HEK293 (cell line): Measurements from ENCODE around the gene TBC1D8.

Source experiments
- CTCF ChIP-seq: fragments of 450-650 bp; formaldehyde crosslinking; IDR thresholded peaks from 2 replicates; pipeline ENCODE4 v1.5.1; 2016; ENCODE audit warnings: missing biosample characterization, missing genetic modification characterization
- ZBTB26 ChIP-seq: fragments of 450-650 bp; formaldehyde crosslinking; optimal IDR thresholded peaks from 2 replicates; pipeline ENCODE3; 2016; ENCODE audit warnings: missing biosample characterization, mild to moderate bottlenecking, missing genetic modification characterization
- ZNF121 ChIP-seq: fragments of 450-650 bp; formaldehyde crosslinking; IDR thresholded peaks from 2 replicates; pipeline ENCODE4 v1.5.1; 2016; ENCODE audit warnings: missing biosample characterization, missing genetic modification characterization
- ZNF174 ChIP-seq: fragments of 450-650 bp; formaldehyde crosslinking; IDR thresholded peaks from 2 replicates; pipeline ENCODE4 v1.5.0; 2017; ENCODE audit warnings: missing biosample characterization, mild to moderate bottlenecking, missing genetic modification characterization
- ZNF423 ChIP-seq: fragments of 450-650 bp; formaldehyde crosslinking; IDR thresholded peaks from 2 replicates; pipeline ENCODE4 v1.5.1; 2016; ENCODE audit warnings: missing biosample characterization, missing genetic modification characterization
- ZNF501 ChIP-seq: fragments of 450-650 bp; formaldehyde crosslinking; IDR thresholded peaks from 2 replicates; pipeline ENCODE4 v1.5.1; 2016; ENCODE audit warnings: missing biosample characterization, missing genetic modification characterization
- ZNF747 ChIP-seq: fragments of 450-650 bp; formaldehyde crosslinking; IDR thresholded peaks from 2 replicates; pipeline ENCODE4 v1.5.1; 2016; ENCODE audit warnings: missing biosample characterization, missing genetic modification characterization
- ZSCAN23 ChIP-seq: fragments of 450-650 bp; formaldehyde crosslinking; IDR thresholded peaks from 2 replicates; pipeline ENCODE4 v1.5.1; 2016; ENCODE audit warnings: missing biosample characterization, missing genetic modification characterization

- TF ChIP-seq ZSCAN23 (tag by site-specific recombination) (no peak), CTCF (tag by site-specific recombination) (no peak), ZNF747 (tag by site-specific recombination) (no peak), ZNF501 (tag by site-specific recombination) (no peak), ZBTB26 (tag by site-specific recombination) (no peak), ZNF174 (no peak), ZNF121 (tag by site-specific recombination) (no peak), ZNF423 (tag by site-specific recombination) (no peak)
These were observed 10.9 kb downstream of the TBC1D8 start for GRCh38 chr2:101140237-101140636.
